Large intestine (tissue), 3 donors: ENCODE data around the gene RPS6KA4. TPM values are rescaled to one million over a fixed set of nuclear protein-coding genes. Genes with fewer than 3 reads are reported as not detected.

Experiments
- DNase-seq, 2 donors: peaks; one replicate each; pipeline versions ENCODE4 v3.0.0 to v3.0.0-alpha.2; 2013
- H3K27ac ChIP-seq: one replicate; pipeline ENCODE4 v1.5.1; 2013; ENCODE audit warnings: low read length
- H3K27me3 ChIP-seq: 2 replicates; pipeline ENCODE4 v1.6.1; 2013; ENCODE audit warnings: low read length; ENCODE audit not compliant: control insufficient read depth, insufficient read depth
- H3K36me3 ChIP-seq: 2 replicates; pipeline ENCODE4 v1.6.1; 2013; ENCODE audit warnings: low read length; ENCODE audit not compliant: control insufficient read depth, insufficient read depth
- H3K4me1 ChIP-seq: one replicate; pipeline ENCODE4 v1.6.1; 2013; ENCODE audit warnings: low read length; ENCODE audit not compliant: control insufficient read depth, insufficient read depth
- H3K4me3 ChIP-seq: one replicate; pipeline ENCODE4 v1.5.1; 2013; ENCODE audit warnings: low read length
- H3K9me3 ChIP-seq: one replicate; pipeline ENCODE4 v1.6.1; 2013; ENCODE audit warnings: mild to moderate bottlenecking, low read depth, low read length, moderate library complexity; ENCODE audit not compliant: control insufficient read depth
- WGBS: methylation state at CpG from one replicate; pipeline ENCODE4 v1.1.5; 2013; ENCODE audit warnings: low lambda C conversion rate; ENCODE audit not compliant: insufficient coverage; 5-methylcytosine and 5-hydroxymethylcytosine counted together
- polyA plus RNA-seq: library from polyadenylated mRNA; unstranded; fragments of 120-200 nt; gene quantifications from one replicate; pipeline ENCODE4 v1.2.1, GENCODE V29; 2013

The RPS6KA4 gene
- polyA plus RNA-seq, 1 donor: 25.8 TPM

- H3K9me3 ChIP-seq: no peaks in the 10 kb centered on the region
- peak overlapping the region; percentile 85 for H3K27ac ChIP-seq
- H3K4me1 ChIP-seq: peaks cover 39% of the 10 kb centered on the region
- DNase-seq: peak in 1 of 2 donors; percentile 41
- WGBS: 60% methylated on average over 2 of the region's 25 CpGs
- H3K36me3 ChIP-seq: peaks cover 12% of the 10 kb centered on the region
- H3K4me3 ChIP-seq: no peak overlapping the region
- no peaks in the 10 kb centered on the region for H3K27me3 ChIP-seq
Observed at GRCh38 chr11:64356498-64357411, 2.2 kb upstream of the RPS6KA4 start.

DNA sequence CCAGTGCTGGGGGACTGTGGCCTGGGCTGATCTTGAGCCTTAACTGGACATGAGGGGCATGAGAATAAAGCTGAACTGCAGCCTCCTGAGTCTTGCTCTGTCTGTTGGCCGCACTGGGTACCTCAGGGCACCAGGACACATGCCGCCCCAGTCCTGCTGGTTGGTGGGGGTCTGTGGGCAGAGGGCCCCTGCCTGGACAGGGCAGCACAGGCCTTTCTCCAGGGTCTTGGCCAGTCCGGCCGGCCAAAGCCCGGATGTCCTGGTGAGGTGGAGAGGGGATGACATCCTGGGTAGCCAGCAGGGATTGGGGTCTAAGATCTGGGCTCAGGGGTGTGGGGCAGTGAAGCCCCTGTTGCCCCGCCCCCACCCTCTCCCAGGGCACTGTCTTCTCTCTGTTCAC lies 1.5 kb upstream of the RPS6KA4 start:
- Histone ChIP-seq H3K36me3 (peaks cover 19% of the 10 kb centered on the region), H3K9me3 (no peaks in the 10 kb centered on the region), H3K27ac (peak overlapping the region; percentile 85), H3K4me1 (peaks cover 39% of the 10 kb centered on the region), H3K4me3 (no peak overlapping the region), H3K27me3 (no peaks in the 10 kb centered on the region)
- DNase-seq: no peak
- no CpG with 5 or more reads among the region's 6 CpGs for WGBS

- H3K9me3 ChIP-seq: no peaks in the 10 kb centered on the region
- peak overlapping the region; percentile 54 for H3K4me3 ChIP-seq
- peaks cover 23% of the 10 kb centered on the region for H3K36me3 ChIP-seq
- peak; percentile 79 to 84 for DNase-seq
- H3K27me3 ChIP-seq: no peaks in the 10 kb centered on the region
- H3K4me1 ChIP-seq: peaks cover 39% of the 10 kb centered on the region
- WGBS: no CpG with 5 or more reads among the region's 13 CpGs
- H3K27ac ChIP-seq: peak overlapping the region; percentile 85
Observed at GRCh38 chr11:64357904-64358535, 942 bp upstream of the RPS6KA4 start.

- Histone ChIP-seq H3K4me1 (peaks cover 39% of the 10 kb centered on the region), H3K4me3 (peak overlapping the region; percentile 54), H3K36me3 (peaks cover 27% of the 10 kb centered on the region)
Observed at GRCh38 chr11:64358536-64358906, 441 bp upstream of the RPS6KA4 start.

DNA sequence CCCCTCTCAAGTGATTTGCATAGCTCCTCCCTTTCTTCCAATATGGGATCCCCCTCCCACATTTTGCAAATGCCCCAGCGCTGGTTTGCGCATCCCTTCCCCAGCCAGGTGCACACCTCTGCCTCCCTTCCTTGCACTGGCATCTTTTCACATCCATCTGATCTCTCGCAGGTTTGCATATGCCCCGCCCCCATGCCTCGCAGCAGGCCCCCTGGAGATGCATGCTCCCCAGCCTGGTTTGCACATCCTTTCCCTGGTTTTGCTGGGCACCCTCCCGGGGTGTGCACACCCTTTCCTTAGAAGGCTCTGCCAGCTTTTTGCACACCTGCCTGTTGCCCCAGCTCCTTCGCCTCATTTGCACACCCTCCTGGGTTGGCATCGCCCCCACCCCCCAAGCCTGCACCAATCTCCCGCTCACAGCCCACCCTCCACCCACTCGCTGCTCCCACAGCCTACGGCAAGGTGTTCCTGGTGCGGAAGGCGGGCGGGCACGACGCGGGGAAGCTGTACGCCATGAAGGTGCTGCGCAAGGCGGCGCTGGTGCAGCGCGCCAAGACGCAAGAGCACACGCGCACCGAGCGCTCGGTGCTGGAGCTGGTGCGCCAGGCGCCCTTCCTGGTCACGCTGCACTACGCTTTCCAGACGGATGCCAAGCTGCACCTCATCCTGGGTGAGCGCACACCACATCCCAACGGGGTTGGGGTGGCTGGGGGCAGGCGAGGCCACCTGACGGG lies 917 bp downstream of the RPS6KA4 start:
- H3K9me3 ChIP-seq: no peaks in the 10 kb centered on the region
- H3K27me3 ChIP-seq: no peaks in the 10 kb centered on the region
- no peak overlapping the region for H3K27ac ChIP-seq
- peak in 1 of 2 donors; percentile 45 for DNase-seq
- H3K36me3 ChIP-seq: peaks cover 36% of the 10 kb centered on the region
- H3K4me1 ChIP-seq: peaks cover 36% of the 10 kb centered on the region
- WGBS: no CpG with 5 or more reads among the region's 38 CpGs
- H3K4me3 ChIP-seq: peak overlapping the region; percentile 77

More at GRCh38 chr11:64358536-64358906, 441 bp upstream of the RPS6KA4 start:
- WGBS: no CpG with 5 or more reads among the region's 7 CpGs
- peak overlapping the region; percentile 85 for H3K27ac ChIP-seq
- no peak for DNase-seq
- no peaks in the 10 kb centered on the region for H3K27me3 ChIP-seq
- no peaks in the 10 kb centered on the region for H3K9me3 ChIP-seq

GRCh38 chr11:64360448-64360921 lies 1.5 kb downstream of the RPS6KA4 start:
- peak in 1 of 2 donors; percentile 34 for DNase-seq
- H3K9me3 ChIP-seq: no peaks in the 10 kb centered on the region
- no CpG with 5 or more reads among the region's 13 CpGs for WGBS
- peaks cover 42% of the 10 kb centered on the region for H3K36me3 ChIP-seq
- no peak overlapping the region for H3K27ac ChIP-seq
- H3K4me1 ChIP-seq: peaks cover 30% of the 10 kb centered on the region
- H3K27me3 ChIP-seq: no peaks in the 10 kb centered on the region
- peak overlapping the region; percentile 77 for H3K4me3 ChIP-seq

GRCh38 chr11:64361659-64362058 lies 2.7 kb downstream of the RPS6KA4 start:
- no CpG with 5 or more reads among the region's 18 CpGs for WGBS
- DNase-seq: no peak
- H3K27ac ChIP-seq: no peak overlapping the region
- H3K4me3 ChIP-seq: no peak overlapping the region
- H3K4me1 ChIP-seq: peaks cover 28% of the 10 kb centered on the region
- H3K27me3 ChIP-seq: no peaks in the 10 kb centered on the region
- no peaks in the 10 kb centered on the region for H3K9me3 ChIP-seq
- H3K36me3 ChIP-seq: peaks cover 50% of the 10 kb centered on the region

GRCh38 chr11:64362339-64362738 lies 3.4 kb downstream of the RPS6KA4 start:
- WGBS: no CpG with 5 or more reads among the region's 10 CpGs
- Histone ChIP-seq H3K4me3 (no peak overlapping the region), H3K27ac (no peak overlapping the region), H3K9me3 (no peaks in the 10 kb centered on the region), H3K4me1 (peaks cover 24% of the 10 kb centered on the region), H3K27me3 (no peaks in the 10 kb centered on the region), H3K36me3 (peaks cover 52% of the 10 kb centered on the region)
- DNase-seq: no peak

DNA sequence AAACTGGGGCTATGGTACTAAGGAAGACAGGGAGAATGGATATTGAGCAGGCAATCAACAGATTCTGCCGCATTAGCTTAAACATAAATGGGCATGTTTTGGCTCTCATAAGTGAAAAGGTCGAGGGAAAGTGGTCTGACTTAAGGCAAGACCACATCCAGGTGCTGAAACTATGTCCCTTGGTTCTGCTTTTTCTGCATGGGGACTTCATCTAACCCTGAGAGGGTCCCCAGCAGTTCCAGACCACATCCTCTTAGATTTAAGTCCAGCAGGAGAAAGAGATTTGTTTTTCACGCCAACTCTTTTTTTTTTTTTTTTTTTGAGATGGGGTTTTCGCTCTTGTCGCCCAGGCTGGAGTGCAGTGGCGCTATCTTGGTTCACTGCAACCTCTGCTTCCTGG lies 5.5 kb downstream of the RPS6KA4 start:
- no peak for DNase-seq
- peaks cover 8% of the 10 kb centered on the region for H3K4me1 ChIP-seq
- H3K9me3 ChIP-seq: peaks cover 8% of the 10 kb centered on the region
- WGBS: no CpG with 5 or more reads among the region's 6 CpGs
- no peaks in the 10 kb centered on the region for H3K27me3 ChIP-seq
- H3K27ac ChIP-seq: no peak overlapping the region
- no peak overlapping the region for H3K4me3 ChIP-seq
- peaks cover 61% of the 10 kb centered on the region for H3K36me3 ChIP-seq

- Histone ChIP-seq H3K27me3 (no peaks in the 10 kb centered on the region), H3K4me1 (peaks cover 4% of the 10 kb centered on the region), H3K36me3 (peaks cover 66% of the 10 kb centered on the region), H3K4me3 (no peak overlapping the region), H3K9me3 (peaks cover 13% of the 10 kb centered on the region), H3K27ac (no peak overlapping the region)
- WGBS: no CpG with 5 or more reads among the region's 4 CpGs
- DNase-seq: no peak
Observed at GRCh38 chr11:64364911-64365310, 5.9 kb downstream of the RPS6KA4 start.
